SH-SY5Y (cell line): ENCODE results near the gene FCRLA.

ENCODE experiments used
- GATA2 ChIP-seq: IDR thresholded peaks from 2 replicates; pipeline ENCODE4 v1.6.1; 2011; ENCODE audit warnings: mild to moderate bottlenecking, low read depth, low read length
- GATA3 ChIP-seq: IDR thresholded peaks from 2 replicates; pipeline ENCODE4 v1.6.1; 2011; ENCODE audit warnings: low read depth, mild to moderate bottlenecking, low read length, moderate library complexity

DNA sequence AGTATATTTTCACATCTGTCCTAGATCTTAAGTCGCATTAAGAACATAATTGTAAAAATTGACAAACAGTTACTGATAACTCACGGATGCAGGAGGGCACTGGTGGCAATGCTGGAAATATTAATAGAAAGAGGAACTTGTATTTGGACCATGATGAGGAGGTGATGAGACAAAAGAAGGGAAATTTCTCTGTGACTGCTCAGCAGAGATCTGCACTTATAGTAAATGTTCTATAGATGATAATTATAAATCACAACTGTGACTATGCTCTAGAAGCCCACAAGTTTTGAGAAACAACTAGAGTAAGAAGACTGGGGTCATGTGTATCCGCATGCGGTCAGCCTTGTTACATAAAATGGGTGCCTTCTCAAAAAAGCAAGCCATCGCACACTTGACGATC lies 33.9 kb downstream of the FCRLA start:
- no peak for TF ChIP-seq GATA2
- TF ChIP-seq GATA3, result no peak
